C4-2B (cell line): ENCODE results near the gene KCNMA1.

Experiments used
- CTCF ChIP-seq: fragments of 450-650 bp; conservative IDR thresholded peaks from 2 replicates; pipeline ENCODE4 v1.5.1; 2017; ENCODE audit warnings: mild to moderate bottlenecking
- ZFX ChIP-seq: fragments of 450-650 bp; IDR thresholded peaks from 2 replicates; pipeline ENCODE4 v1.6.1; 2017

GRCh38 chr10:77575271-77576006 is 62.2 kb downstream of the KCNMA1 start:
- TF ChIP-seq CTCF = no peak
- TF ChIP-seq ZFX = no peak
